T-helper 1 cell treated with Interleukin-12 subunit alpha and Interleukin-12 subunit beta and Interleukin-4 antibody, amounts not matched to agents 30 μg/mL and 1 μg/mL, for 36 hours (primary cell): ENCODE results near the gene CMTM1.
"Not testable (repeated sequence)": the region's sequence is repeated elsewhere in the genome, so short reads cannot be mapped to it uniquely, and the experiment has no call there.

Experiments used
- H3K27ac Mint-ChIP-seq: one replicate; pipeline ENCODE4 v1.8.0; 2021; ENCODE audit warnings: mild to moderate bottlenecking, mixed read lengths
- H3K27me3 Mint-ChIP-seq: one replicate; pipeline ENCODE4 v1.8.0; 2021; ENCODE audit warnings: low read depth, mixed read lengths
- H3K36me3 Mint-ChIP-seq: one replicate; pipeline ENCODE4 v1.8.0; 2021; ENCODE audit warnings: low read depth, mixed read lengths
- H3K4me1 Mint-ChIP-seq: one replicate; pipeline ENCODE4 v1.8.0; 2021; ENCODE audit warnings: low read depth, mixed read lengths
- H3K4me3 Mint-ChIP-seq: one replicate; pipeline ENCODE4 v1.8.0; 2021; ENCODE audit warnings: mild to moderate bottlenecking, moderate library complexity, mixed read lengths
- H3K9me3 Mint-ChIP-seq: one replicate; pipeline ENCODE4 v1.8.0; 2021; ENCODE audit warnings: mixed read lengths

The CMTM1 gene

GRCh38 chr16:66603537-66604375 is 37.5 kb downstream of the CMTM1 start:
- H3K36me3 Mint-ChIP-seq = peaks cover 16% of the 10 kb centered on the region
- H3K4me1 Mint-ChIP-seq = peaks cover 47% of the 10 kb centered on the region
- no peaks in the 10 kb centered on the region for H3K27me3 Mint-ChIP-seq

DNA sequence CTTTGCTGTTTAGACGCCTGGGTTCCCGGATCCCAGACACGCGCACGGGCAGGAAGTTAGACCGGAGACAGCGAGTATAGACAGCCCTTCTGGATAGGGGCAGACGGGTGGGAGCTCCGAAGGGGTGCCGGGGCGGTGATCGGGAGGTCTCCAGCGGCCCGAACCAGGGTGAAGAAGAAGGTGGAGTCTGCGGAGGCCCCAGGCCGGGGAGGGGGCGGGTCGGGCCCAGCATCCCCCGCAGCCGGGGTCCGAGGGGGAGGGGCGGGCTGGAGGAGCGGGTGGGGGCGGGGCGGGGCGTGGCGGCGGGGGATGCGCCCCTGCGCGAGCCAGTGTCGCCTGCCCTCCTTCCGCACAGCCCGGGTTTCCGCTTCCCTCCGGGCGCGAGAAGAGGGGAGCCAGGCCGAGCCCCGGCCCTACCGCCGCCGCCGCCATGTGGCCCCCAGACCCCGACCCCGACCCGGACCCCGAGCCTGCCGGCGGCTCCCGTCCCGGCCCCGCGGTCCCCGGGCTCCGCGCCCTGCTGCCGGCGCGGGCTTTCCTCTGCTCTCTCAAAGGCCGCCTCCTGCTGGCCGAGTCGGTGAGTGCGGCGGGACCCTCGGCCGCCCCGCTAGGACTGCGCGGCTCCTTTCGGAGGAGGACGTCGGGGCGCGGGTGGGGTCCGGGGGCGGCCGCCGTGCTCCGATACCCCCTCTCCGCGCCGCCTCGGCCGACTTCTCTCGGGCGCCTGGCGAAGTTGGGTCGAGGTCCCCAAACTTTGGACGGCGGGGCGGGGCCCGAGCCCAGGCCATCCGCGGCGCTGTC is 38.3 kb downstream of the CMTM1 start, which contains the start of gene CMTM3:
Gene CMTM3 (plus strand): TSS at position 329 of the 801 bp plus-strand sequence. CDS start 102 bp downstream, at position 431.
- H3K4me3 Mint-ChIP-seq = peak within 1 kb of the TSS; percentile 89
- H3K27ac Mint-ChIP-seq = peak within 1 kb of the TSS; percentile 96
- no peaks in the 10 kb centered on the region for H3K27me3 Mint-ChIP-seq
- H3K36me3 Mint-ChIP-seq = peaks cover 16% of the 10 kb centered on the region
- H3K9me3 Mint-ChIP-seq = peaks cover 8% of the 10 kb centered on the region
- H3K4me1 Mint-ChIP-seq = peaks cover 43% of the 10 kb centered on the region

More at GRCh38 chr16:66603537-66604375, 37.5 kb downstream of the CMTM1 start:
- peak overlapping the region; percentile 89 for H3K4me3 Mint-ChIP-seq
- peak overlapping the region; percentile 96 for H3K27ac Mint-ChIP-seq
- H3K9me3 Mint-ChIP-seq = peaks cover 8% of the 10 kb centered on the region

DNA sequence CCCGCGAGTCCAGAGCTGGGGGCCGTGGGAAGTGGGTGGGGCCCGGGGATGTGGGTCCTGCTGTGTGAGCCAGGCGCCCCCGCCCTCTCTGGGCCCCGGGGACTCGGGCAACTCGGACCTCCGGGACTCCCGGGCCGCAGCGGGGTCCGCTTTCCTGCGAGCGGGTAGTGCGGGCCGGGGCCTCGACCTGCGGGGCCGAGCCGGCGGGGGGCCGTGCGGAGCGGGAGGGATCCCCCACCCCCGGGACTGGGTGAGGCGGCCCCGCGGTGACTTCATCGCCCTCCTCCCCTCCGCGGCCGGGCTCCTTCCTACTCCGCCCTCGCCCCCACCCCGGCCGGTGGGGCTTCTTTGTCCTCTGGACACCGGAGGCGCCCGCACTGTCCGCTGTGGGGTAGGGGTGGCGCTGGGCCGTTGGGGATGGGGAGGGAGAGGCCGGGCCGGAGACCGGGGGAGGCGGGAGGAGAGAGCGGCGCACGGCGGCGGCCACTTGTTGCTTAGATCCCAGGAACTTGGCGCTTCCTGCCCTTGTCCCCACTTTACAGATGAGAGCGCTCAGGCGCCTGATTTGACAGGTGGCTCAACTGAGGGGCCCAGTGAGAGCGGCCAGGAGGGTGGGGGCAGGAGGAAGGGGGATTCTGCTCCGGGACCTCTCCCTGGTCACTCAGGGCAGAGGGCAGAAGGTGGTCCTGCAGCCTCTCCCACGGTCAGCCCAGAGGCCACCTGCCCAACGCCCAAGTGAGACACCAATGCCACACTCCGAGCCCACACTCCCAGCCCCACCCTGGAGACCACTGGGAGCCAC is 39.1 kb downstream of the CMTM1 start:
- Mint-ChIP-seq H3K4me1 (peaks cover 38% of the 10 kb centered on the region), H3K27ac (peak overlapping the region; percentile 45), H3K27me3 (no peaks in the 10 kb centered on the region), H3K4me3 (peak overlapping the region; percentile 87), H3K9me3 (peaks cover 8% of the 10 kb centered on the region), H3K36me3 (peaks cover 24% of the 10 kb centered on the region)

GRCh38 chr16:66605979-66606751 is 39.9 kb downstream of the CMTM1 start:
- Mint-ChIP-seq H3K27me3 (no peaks in the 10 kb centered on the region), H3K36me3 (peaks cover 25% of the 10 kb centered on the region), H3K9me3 (peaks cover under 1% of the 10 kb centered on the region), H3K27ac (peak overlapping the region; percentile 89), H3K4me1 (peaks cover 32% of the 10 kb centered on the region), H3K4me3 (peak overlapping the region; percentile 87)

GRCh38 chr16:66608241-66609138 is 42.3 kb downstream of the CMTM1 start:
- peaks cover 30% of the 10 kb centered on the region for H3K36me3 Mint-ChIP-seq
- no peaks in the 10 kb centered on the region for H3K27me3 Mint-ChIP-seq
- peaks cover 27% of the 10 kb centered on the region for H3K4me1 Mint-ChIP-seq
- H3K27ac Mint-ChIP-seq = peak overlapping the region; percentile 41
- H3K4me3 Mint-ChIP-seq = peak overlapping the region; percentile 48
- H3K9me3 Mint-ChIP-seq = no peaks in the 10 kb centered on the region

GRCh38 chr16:66609139-66609510 is 42.9 kb downstream of the CMTM1 start:
- Mint-ChIP-seq H3K36me3 (peaks cover 26% of the 10 kb centered on the region), H3K27ac (no peak overlapping the region), H3K4me1 (peaks cover 22% of the 10 kb centered on the region), H3K9me3 (no peaks in the 10 kb centered on the region), H3K4me3 (no peak overlapping the region), H3K27me3 (no peaks in the 10 kb centered on the region)

DNA sequence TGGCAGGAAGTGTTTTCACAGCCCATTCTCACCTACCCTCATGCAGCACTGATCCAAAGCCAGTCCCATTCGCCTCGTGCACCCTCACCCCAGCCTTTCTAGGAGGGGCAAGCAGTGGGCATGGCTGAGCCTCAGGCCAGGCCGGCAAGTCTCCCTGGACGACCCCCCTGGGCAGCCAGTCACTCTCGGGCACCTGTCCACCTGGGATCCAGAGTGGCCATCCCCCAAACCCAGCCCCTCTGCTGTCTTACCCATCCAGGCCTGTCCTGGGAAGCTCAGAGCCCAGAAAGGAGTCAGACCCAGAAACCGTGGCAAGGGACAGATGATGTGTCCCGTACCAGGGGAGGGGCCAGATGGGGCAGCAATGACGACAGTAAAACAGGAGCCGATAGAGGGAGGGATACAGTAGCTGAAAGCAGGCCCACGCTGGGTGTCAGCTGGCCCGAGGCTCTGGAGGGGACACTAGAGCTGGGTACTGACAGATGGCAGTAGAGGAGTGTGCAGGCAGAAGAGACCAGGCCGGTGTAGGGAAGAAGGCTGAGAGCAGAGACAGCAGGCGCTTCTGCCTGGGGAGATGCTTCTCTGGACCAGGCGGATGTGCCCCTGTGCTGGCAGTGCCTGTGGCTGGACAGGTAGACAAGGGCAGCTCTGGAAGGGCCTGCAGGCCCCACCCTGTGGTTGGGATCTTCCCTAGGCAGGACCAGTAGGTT is 44.0 kb downstream of the CMTM1 start:
- peaks cover 36% of the 10 kb centered on the region for H3K36me3 Mint-ChIP-seq
- no peaks in the 10 kb centered on the region for H3K27me3 Mint-ChIP-seq
- H3K4me3 Mint-ChIP-seq = no peak overlapping the region
- no peaks in the 10 kb centered on the region for H3K9me3 Mint-ChIP-seq
- no peak overlapping the region for H3K27ac Mint-ChIP-seq
- H3K4me1 Mint-ChIP-seq = peaks cover 22% of the 10 kb centered on the region

DNA sequence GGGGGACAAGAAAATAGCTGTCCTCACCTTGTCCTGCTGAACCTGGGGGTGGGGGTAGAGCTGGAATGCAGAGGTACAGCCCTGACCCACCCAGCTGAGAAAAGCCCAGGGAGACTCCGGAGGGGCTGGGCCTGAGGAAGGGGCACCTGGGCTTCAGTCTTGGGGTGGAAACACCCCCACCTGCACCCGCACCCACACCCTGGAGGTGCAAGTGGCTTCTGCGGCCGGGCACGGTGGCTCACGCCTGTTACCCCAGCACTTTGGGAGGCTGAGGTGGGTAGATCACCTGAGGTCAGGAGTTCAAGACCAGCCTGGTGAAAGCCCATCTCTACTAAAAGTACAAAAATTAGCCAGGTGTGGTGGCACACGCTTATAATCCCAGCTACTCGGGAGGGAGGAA is 45.7 kb downstream of the CMTM1 start:
- H3K4me3 Mint-ChIP-seq, H3K27ac Mint-ChIP-seq, H3K27me3 Mint-ChIP-seq, H3K9me3 Mint-ChIP-seq: not testable (repeated sequence)
- Mint-ChIP-seq H3K36me3 (peaks cover 36% of the 10 kb centered on the region), H3K4me1 (peaks cover 13% of the 10 kb centered on the region)

DNA sequence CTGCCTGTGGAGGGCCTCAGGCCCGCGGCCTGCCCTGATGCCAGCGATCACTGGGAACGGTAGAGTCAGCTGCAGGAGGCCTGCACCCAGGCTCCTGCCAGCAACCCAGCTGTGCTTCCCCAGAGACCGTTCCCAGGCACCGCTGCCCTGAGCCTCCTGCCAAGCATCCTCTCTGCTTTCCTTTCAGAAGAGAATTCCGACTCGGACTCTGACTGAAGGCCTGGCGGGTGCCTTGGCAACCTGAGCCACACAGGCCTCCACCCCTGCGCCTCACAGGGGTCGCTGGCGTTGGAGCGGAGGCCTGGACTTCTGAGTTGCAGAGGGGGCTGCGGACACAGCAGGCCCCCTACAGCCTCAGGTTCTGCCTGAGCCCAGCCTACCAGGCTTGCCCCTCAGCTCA is 46.2 kb downstream of the CMTM1 start:
- H3K9me3 Mint-ChIP-seq = no peaks in the 10 kb centered on the region
- peaks cover 8% of the 10 kb centered on the region for H3K4me1 Mint-ChIP-seq
- H3K4me3 Mint-ChIP-seq = no peak overlapping the region
- H3K36me3 Mint-ChIP-seq = peaks cover 36% of the 10 kb centered on the region
- no peak overlapping the region for H3K27ac Mint-ChIP-seq
- H3K27me3 Mint-ChIP-seq = no peaks in the 10 kb centered on the region

DNA sequence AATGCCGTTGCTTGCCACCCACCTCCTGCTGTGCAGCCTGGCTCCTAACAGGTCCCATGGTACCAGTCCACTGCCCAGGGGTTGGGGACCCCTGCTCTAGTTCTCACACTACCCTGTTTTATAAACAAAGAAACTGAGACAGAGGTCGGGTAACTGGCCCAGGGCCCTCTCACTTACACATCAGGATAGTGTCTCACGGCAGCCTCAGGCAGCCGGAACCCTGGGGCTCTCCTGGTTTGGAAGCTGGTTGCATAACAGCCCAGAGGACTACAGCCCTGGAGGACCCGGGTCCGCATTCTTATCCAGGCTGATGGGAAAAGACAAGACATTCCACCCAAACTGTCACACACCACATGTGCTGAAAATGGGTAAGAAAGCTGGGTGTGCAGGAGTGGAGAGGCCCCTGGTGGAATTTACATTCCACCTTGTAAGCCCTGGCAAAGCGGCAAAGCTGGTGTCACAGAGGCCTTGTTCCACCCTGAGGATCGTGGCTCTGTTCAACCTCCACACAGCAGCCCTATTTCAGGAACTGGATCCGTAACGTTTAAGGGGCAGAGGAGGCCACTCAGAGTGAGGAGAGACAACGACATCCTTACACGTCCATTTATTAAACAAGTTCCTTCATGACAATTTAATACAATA is 48.0 kb downstream of the CMTM1 start:
- no peaks in the 10 kb centered on the region for H3K4me1 Mint-ChIP-seq
- H3K36me3 Mint-ChIP-seq = peaks cover 31% of the 10 kb centered on the region
- no peak overlapping the region for H3K27ac Mint-ChIP-seq
- no peaks in the 10 kb centered on the region for H3K9me3 Mint-ChIP-seq
- no peak overlapping the region for H3K4me3 Mint-ChIP-seq
- H3K27me3 Mint-ChIP-seq = no peaks in the 10 kb centered on the region

DNA sequence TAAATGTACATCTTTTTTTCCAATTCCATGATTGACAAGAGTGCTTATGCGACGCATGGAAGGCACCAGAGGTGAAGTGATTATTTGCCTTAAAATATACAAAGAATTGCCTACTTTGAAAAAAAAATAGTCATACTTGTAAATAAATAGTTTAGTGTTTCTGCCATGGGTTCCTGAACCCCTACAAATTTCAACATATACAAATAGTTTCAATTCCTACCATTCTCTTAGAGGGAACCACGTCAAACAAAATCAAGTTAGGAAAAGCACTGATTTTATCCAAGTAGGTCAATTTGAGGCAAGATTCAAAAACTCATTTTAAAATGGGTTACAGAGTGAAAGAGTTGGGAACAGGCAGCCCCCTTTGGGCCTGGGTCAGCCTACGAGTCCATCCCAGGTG is 49.9 kb downstream of the CMTM1 start:
- Mint-ChIP-seq H3K27me3 (no peaks in the 10 kb centered on the region), H3K27ac (no peak overlapping the region), H3K4me3 (no peak overlapping the region), H3K36me3 (peaks cover 16% of the 10 kb centered on the region), H3K9me3 (no peaks in the 10 kb centered on the region), H3K4me1 (no peaks in the 10 kb centered on the region)

DNA sequence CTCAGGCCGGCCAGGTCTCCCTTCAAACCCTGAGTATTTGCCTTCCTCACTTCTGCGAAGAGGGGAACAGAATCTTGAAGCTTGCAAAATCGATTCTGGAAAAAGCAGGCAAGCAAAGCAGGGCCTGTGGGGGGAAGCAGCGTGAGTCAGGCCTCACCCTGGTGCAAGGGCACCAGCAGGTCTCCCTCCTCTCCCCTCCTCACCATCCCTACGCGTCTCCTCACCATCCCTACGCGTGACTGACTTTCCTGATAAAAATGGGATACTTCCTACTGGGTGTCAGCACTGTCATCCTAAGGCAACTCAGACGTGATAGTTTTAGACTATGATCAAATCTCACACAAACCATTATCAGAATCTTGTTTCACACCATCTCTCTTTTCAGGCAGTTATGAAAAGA is 50.4 kb downstream of the CMTM1 start:
- H3K9me3 Mint-ChIP-seq = no peaks in the 10 kb centered on the region
- no peak overlapping the region for H3K4me3 Mint-ChIP-seq
- H3K27ac Mint-ChIP-seq = no peak overlapping the region
- H3K4me1 Mint-ChIP-seq = no peaks in the 10 kb centered on the region
- no peaks in the 10 kb centered on the region for H3K27me3 Mint-ChIP-seq
- peaks cover 13% of the 10 kb centered on the region for H3K36me3 Mint-ChIP-seq
